Measurements from ENCODE around the gene ETNK2. TPM values are rescaled to one million over a fixed set of nuclear protein-coding genes. Genes with fewer than 3 reads are reported as not detected.

Gene ETNK2
- total and polyA plus RNA-seq, 2 of the 13 experiments (the other 11 are each of a cell fraction or from before 2014, with no cell fraction given), result 15.5 to 42.8 TPM

DNA sequence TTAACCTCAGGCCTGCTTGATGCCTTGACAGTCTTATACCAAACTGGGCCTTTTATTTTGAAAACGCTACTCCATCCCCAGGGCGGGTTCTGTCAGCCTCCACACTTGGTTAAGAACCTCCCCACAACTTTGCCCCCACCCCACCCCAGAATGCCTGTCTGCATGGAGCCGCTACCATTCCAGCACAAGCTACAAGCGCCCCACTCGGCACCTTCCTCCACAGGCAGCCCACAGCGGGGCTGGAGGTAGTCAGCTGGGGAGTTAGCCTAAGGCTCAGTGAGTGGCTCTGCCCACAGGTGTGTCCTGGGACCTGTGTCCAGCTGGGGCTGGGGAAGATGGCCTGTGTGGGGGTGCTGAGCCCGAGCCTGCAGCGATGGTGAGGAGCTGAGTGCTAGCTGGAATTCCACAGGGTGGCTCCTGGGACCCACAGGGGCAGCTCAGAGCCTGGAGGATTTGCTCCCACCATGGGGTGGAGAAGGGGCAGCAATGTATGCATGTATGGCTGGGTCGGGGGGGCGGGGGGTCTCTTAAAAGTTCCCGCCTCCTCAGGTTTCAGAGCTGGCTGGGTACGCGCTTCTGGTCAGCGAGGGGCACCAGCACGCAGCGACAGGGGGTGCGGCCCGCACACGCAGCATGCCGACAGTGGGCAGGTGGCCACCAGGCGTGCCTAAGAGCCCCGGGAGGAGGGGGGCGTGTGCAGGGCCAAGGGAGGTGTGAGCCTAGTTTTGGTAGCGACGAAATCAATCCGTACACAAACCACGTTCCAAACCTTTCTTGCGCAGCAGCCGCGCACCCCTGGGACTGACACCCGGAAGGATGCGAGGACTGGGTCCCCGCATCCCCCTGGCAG is 917 bp downstream of the ETNK2 start (continued):
- TF ChIP-seq, protein P1, sequence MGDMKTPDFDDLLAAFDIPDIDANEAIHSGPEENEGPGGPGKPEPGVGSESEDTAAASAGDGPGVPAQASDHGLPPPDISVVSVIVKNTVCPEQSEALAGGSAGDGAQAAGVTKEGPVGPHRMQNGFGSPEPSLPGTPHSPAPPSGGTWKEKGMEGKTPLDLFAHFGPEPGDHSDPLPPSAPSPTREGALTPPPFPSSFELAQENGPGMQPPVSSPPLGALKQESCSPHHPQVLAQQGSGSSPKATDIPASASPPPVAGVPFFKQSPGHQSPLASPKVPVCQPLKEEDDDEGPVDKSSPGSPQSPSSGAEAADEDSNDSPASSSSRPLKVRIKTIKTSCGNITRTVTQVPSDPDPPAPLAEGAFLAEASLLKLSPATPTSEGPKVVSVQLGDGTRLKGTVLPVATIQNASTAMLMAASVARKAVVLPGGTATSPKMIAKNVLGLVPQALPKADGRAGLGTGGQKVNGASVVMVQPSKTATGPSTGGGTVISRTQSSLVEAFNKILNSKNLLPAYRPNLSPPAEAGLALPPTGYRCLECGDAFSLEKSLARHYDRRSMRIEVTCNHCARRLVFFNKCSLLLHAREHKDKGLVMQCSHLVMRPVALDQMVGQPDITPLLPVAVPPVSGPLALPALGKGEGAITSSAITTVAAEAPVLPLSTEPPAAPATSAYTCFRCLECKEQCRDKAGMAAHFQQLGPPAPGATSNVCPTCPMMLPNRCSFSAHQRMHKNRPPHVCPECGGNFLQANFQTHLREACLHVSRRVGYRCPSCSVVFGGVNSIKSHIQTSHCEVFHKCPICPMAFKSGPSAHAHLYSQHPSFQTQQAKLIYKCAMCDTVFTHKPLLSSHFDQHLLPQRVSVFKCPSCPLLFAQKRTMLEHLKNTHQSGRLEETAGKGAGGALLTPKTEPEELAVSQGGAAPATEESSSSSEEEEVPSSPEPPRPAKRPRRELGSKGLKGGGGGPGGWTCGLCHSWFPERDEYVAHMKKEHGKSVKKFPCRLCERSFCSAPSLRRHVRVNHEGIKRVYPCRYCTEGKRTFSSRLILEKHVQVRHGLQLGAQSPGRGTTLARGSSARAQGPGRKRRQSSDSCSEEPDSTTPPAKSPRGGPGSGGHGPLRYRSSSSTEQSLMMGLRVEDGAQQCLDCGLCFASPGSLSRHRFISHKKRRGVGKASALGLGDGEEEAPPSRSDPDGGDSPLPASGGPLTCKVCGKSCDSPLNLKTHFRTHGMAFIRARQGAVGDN (CRISPR knock-in tag; IDR thresholded peaks at IDR 0.05), result 0 out of 2 replicates have a peak, but pooled peaks have one; percentile 47
- TF ChIP-seq REPIN1 (CRISPR knock-in tag; IDR thresholded peaks at IDR 0.05; ENCODE audit: borderline replicate concordance, low read depth), result peak; percentile 41; the same call in 1 of the 2 replicates
- TF ChIP-seq CCDC6 (CRISPR knock-in tag; IDR thresholded peaks at IDR 0.05), result no peak
- TF ChIP-seq HNRNPL (IDR thresholded peaks at IDR 0.05; ENCODE audit: low read depth, low read length), result peak; percentile 74; the same call in 1 of the 2 replicates
- TF ChIP-seq HDAC1 (CRISPR knock-in tag; IDR thresholded peaks at IDR 0.05), result 0 out of 2 replicates have a peak, but pooled peaks have one; percentile 37
- TF ChIP-seq HOXA3 (CRISPR knock-in tag; IDR thresholded peaks at IDR 0.05), result no peak; the same call in 1 of the 2 replicates
- no peak for TF ChIP-seq RARA (CRISPR knock-in tag; IDR thresholded peaks at IDR 0.05)
